Muscle layer of duodenum (tissue), 2 donors: ENCODE data around the gene CCDC9.
"Not testable (repeated sequence)": the region's sequence is repeated elsewhere in the genome, so short reads cannot be mapped to it uniquely, and the experiment has no call there.

Source experiments
- H3K27ac ChIP-seq: one replicate; pipeline ENCODE4 v1.7.0; 2013; ENCODE audit warnings: mild to moderate bottlenecking, low read length
- H3K27me3 ChIP-seq: one replicate; pipeline ENCODE4 v1.7.0; 2013; ENCODE audit warnings: low read depth, mild to moderate bottlenecking, control low read depth, low read length
- H3K36me3 ChIP-seq, 2 donors: one replicate each; pipeline ENCODE4 v1.7.0; 2013; ENCODE audit warnings: low read length in 2 of 2, control low read depth in 1 of 2, mild to moderate bottlenecking in 1 of 2; ENCODE audit not compliant: insufficient read depth in 2 of 2, control insufficient read depth in 1 of 2
- H3K4me1 ChIP-seq, 2 donors: one replicate each; pipeline ENCODE4 v1.7.0; 2013; ENCODE audit warnings: low read length in 2 of 2, mild to moderate bottlenecking in 2 of 2, control low read depth in 1 of 2, moderate library complexity in 1 of 2; ENCODE audit not compliant: insufficient read depth in 2 of 2, control insufficient read depth in 1 of 2
- H3K4me3 ChIP-seq, 2 donors: one replicate each; pipeline ENCODE4 v1.7.0; 2013; ENCODE audit warnings: low read length in 2 of 2, low read depth in 1 of 2, mild to moderate bottlenecking in 1 of 2
- H3K9me3 ChIP-seq, 2 donors: one replicate each; pipeline ENCODE4 v1.7.0; 2013; ENCODE audit warnings: low read length in 2 of 2, control low read depth in 1 of 2, mild to moderate bottlenecking in 1 of 2; ENCODE audit not compliant: control insufficient read depth in 1 of 2
- donor health status: healthy.

Gene CCDC9

GRCh38 chr19:47268028-47268427 lies 11.7 kb downstream of the CCDC9 start:
- Histone ChIP-seq H3K4me3 (no peak overlapping the region), H3K36me3 (peaks cover 16 to 61% of the 10 kb centered on the region in 2 donors), H3K27me3 (no peaks in the 10 kb centered on the region), H3K4me1 (peaks cover 0 to 8% of the 10 kb centered on the region in 2 donors), H3K9me3 (no peaks in the 10 kb centered on the region), H3K27ac (no peak overlapping the region)

DNA sequence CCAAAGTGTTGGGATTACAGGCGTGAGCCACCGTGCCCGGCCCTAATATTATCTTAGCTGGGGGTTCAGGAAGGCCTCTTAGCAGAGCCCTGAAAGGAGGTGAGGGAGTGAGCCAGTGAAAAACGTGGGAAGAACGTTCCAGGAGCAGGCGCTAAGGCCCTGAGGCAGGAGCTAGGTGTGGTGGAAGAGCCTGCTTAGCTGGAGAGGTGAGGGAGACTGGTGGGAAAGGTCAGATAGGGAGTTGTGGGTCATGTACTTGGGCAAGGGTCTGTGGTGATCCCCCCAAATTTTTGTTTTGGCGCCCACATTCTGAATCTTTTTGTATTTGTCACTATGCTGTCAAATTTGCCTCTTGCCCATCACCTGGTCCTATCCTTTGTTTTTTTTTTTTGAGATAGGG lies 13.3 kb downstream of the CCDC9 start:
- Histone ChIP-seq H3K9me3 (no peaks in the 10 kb centered on the region), H3K4me3 (no peak overlapping the region), H3K27me3 (no peaks in the 10 kb centered on the region), H3K4me1 (peaks cover 0 to 11% of the 10 kb centered on the region in 2 donors), H3K36me3 (peaks cover 16 to 59% of the 10 kb centered on the region in 2 donors), H3K27ac (no peak overlapping the region)

DNA sequence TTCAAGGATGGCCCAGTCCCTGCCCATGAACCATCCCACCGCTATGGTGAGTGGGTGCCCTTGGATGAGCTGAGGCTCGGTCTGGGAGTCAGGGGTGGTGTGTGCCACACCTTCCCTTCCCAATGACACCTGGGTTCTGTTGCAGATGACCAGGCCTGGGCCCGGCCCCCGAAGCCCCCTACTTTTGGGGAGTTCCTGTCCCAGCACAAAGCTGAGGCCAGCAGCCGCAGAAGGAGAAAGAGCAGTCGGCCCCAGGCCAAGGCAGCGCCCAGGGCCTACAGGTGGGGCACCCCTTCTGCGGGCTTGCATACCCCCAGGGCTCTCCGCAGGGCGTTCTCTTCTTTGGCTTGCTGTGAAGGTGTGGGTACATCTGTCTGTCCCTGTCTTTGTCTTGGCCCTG lies 14.1 kb downstream of the CCDC9 start:
- no peaks in the 10 kb centered on the region for H3K27me3 ChIP-seq
- peaks cover 16 to 51% of the 10 kb centered on the region in 2 donors for H3K36me3 ChIP-seq
- H3K27ac ChIP-seq, result no peak overlapping the region
- H3K4me1 ChIP-seq, result peaks cover 2 to 16% of the 10 kb centered on the region in 2 donors
- no peak overlapping the region for H3K4me3 ChIP-seq
- H3K9me3 ChIP-seq, result no peaks in the 10 kb centered on the region

DNA sequence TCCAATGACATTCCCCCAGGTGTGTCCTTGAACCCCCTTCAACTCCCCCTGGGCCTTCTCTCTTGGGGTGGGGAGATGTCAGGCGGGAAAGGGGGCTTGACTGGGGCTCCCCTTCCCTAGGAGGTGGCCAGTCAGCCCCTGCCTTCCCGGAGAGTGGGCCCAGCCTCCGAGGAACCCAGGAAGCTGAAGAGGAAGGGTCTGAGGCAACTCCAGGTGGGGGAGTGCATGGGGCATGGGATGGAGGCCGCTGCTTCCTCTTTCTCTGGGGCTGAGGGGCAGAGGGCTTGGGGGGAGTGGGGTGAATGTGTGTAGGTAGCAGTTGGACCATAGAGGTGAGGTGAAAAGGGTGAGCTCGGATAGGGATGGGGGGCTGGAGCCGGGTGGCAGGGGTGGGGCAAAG lies 15.6 kb downstream of the CCDC9 start:
- no peaks in the 10 kb centered on the region for H3K27me3 ChIP-seq
- peaks cover 13 to 41% of the 10 kb centered on the region in 2 donors for H3K36me3 ChIP-seq
- no peak overlapping the region for H3K4me3 ChIP-seq
- H3K4me1 ChIP-seq, result peaks cover 6 to 23% of the 10 kb centered on the region in 2 donors
- no peak overlapping the region for H3K27ac ChIP-seq
- no peaks in the 10 kb centered on the region for H3K9me3 ChIP-seq

- Histone ChIP-seq H3K4me1 (peaks cover 6 to 24% of the 10 kb centered on the region in 2 donors), H3K27me3 (no peaks in the 10 kb centered on the region), H3K27ac (peak overlapping the region; percentile 99), H3K36me3 (peaks cover 8 to 34% of the 10 kb centered on the region in 2 donors), H3K4me3 (peak overlapping the region; percentile 72 to 86), H3K9me3 (no peaks in the 10 kb centered on the region)
Observed at GRCh38 chr19:47272448-47273312, 16.4 kb downstream of the CCDC9 start.

GRCh38 chr19:47273313-47274070 lies 17.2 kb downstream of the CCDC9 start:
- Histone ChIP-seq H3K4me3 (peak overlapping the region; percentile 72 to 86), H3K36me3 (peaks cover 8 to 26% of the 10 kb centered on the region in 2 donors), H3K4me1 (peaks cover 6 to 24% of the 10 kb centered on the region in 2 donors), H3K27me3 (no peaks in the 10 kb centered on the region), H3K9me3 (no peaks in the 10 kb centered on the region), H3K27ac (peak overlapping the region; percentile 99)

DNA sequence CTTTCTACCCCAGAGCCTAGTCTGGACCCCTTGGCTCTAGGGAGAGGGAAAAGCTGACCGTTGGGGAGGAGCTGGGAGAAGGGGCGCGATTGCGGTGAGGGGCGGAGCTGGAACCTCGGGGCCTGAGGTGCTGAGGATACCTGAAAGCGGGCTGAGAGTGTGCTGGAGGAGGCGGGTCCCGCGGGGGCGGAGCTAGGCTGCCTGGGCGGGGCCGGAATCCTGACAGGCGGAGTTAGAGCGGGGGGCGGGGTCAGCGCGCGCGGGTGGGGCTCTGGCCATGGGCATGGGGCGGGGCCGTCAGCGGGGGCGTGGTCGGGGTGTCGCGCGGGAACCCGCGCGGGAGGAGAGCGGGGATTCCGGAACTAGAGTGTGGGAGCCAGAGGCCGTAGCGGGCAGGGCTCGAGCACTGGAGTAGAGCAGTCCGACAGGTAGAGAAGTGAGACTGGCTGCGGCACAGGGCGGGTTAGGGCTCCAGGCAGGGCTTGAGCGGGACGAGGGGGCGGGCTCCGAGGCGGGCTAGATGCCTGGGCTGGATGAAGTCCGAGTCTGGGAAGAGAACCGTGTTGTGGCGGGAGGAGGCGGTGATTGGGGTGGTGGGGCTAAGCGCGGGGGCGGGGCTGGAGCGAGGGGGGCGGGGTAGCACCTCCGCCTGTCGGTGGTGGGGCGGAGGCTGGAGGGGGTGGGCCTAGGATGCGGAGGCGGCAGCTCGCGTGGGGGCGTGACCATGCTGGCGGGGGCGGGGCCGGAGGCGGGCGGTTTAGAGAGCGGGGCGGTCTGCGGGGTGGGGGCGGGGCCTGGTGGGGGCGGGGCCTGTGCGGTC lies 18.0 kb downstream of the CCDC9 start, which contains the start of gene INAFM1:
Gene INAFM1, plus strand, starts transcription at position 815 of the 820 bp plus-strand sequence. CDS start 35 bp downstream, outside the sequence.
- H3K27ac ChIP-seq, result peak within 1 kb of the TSS; percentile 99
- H3K4me1 ChIP-seq, result peaks cover 6 to 24% of the 10 kb centered on the region in 2 donors
- no peaks in the 10 kb centered on the region for H3K9me3 ChIP-seq
- peak within 1 kb of the TSS; percentile 72 to 86 for H3K4me3 ChIP-seq
- peaks cover 8 to 26% of the 10 kb centered on the region in 2 donors for H3K36me3 ChIP-seq
- H3K27me3 ChIP-seq, result no peaks in the 10 kb centered on the region

- Histone ChIP-seq H3K27ac (peak overlapping the region; percentile 72), H3K4me3 (peak overlapping the region; percentile 50 to 64), H3K9me3 (no peaks in the 10 kb centered on the region), H3K36me3 (peaks cover 8 to 26% of the 10 kb centered on the region in 2 donors), H3K27me3 (no peaks in the 10 kb centered on the region), H3K4me1 (peaks cover 6 to 24% of the 10 kb centered on the region in 2 donors)
Observed at GRCh38 chr19:47274891-47275761, 18.8 kb downstream of the CCDC9 start.

- Histone ChIP-seq H3K27me3 (no peaks in the 10 kb centered on the region), H3K36me3 (peaks cover 5 to 18% of the 10 kb centered on the region in 2 donors), H3K9me3 (no peaks in the 10 kb centered on the region), H3K27ac (peak overlapping the region; percentile 72), H3K4me3 (peak overlapping the region; percentile 50 to 64), H3K4me1 (peaks cover 6 to 24% of the 10 kb centered on the region in 2 donors)
Observed at GRCh38 chr19:47275791-47276461, 19.6 kb downstream of the CCDC9 start.

DNA sequence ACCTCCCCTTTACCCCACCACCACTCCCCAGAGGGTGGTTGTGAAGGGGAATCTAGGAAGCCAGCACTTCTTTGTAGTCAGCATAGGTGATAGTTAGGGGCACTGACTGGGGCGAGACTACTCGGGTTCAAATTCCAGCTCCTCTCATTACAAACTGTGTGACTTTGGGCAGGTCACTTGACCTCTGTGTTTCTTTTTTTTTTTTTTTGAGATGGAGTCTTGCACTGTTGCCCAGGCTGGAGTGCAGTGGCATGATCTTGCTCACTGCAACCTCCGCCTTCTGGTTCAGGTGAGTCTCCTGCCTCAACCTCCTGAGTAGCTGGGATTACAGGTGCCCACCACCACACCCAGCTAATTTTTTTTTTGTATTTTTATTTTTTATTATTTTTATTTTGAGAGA lies 20.2 kb downstream of the CCDC9 start:
- Histone ChIP-seq H3K4me3 (peak overlapping the region in 1 of 2 donors; percentile 64), H3K4me1 (peaks cover 6 to 24% of the 10 kb centered on the region in 2 donors), H3K36me3 (peaks cover 0 to 12% of the 10 kb centered on the region in 2 donors), H3K27ac (peak overlapping the region; percentile 72)
- not testable (repeated sequence) for H3K27me3 ChIP-seq, H3K9me3 ChIP-seq
